HAP-1 (cell line): ENCODE data around the gene SEPTIN12.

Source experiments
- DNase-seq, 2 experiments: peaks; one replicate each; pipeline ENCODE4 v3.0.0-alpha.2; 2016 to 2020; ENCODE audit warnings: low spot score in 2 of 2
- H3K27me3 ChIP-seq: fragments of 250-450 bp; sonication (Bioruptor Pico); 2 replicates; pipeline ENCODE4 v1.5.1; 2020; ENCODE audit warnings: low read depth, mild to moderate bottlenecking, moderate library complexity
- H3K36me3 ChIP-seq: fragments of 250-450 bp; sonication (Bioruptor Pico); replicated peaks from 2 replicates; pipeline ENCODE4 v1.5.1; 2020; ENCODE audit warnings: mild to moderate bottlenecking
- H3K4me1 ChIP-seq: fragments of 250-450 bp; sonication (Bioruptor Pico); 2 replicates; pipeline ENCODE4 v1.5.1; 2020; ENCODE audit warnings: mild to moderate bottlenecking
- H3K4me3 ChIP-seq: fragments of 250-450 bp; sonication (Bioruptor Pico); 2 replicates; pipeline ENCODE4 v1.5.1; 2020; ENCODE audit warnings: mild to moderate bottlenecking, moderate library complexity
- H3K9me3 ChIP-seq: fragments of 250-450 bp; sonication (Bioruptor Pico); 2 replicates; pipeline ENCODE4 v1.5.1; 2020; ENCODE audit warnings: mild to moderate bottlenecking, moderate library complexity
- in situ Hi-C: fragments of 300-500 bp; cut with MboI; formaldehyde crosslinking; loops from 3 replicates; pipeline ENCODE4 v1.14.3; 2020; ENCODE audit warnings: low sequenced_read_pairs, inconsistent platforms, mixed read lengths

The SEPTIN12 gene

GRCh38 chr16:4813251-4814003 lies 25.3 kb upstream of the SEPTIN12 start:
- H3K4me1 ChIP-seq = no peaks in the 10 kb centered on the region
- H3K27me3 ChIP-seq = no peaks in the 10 kb centered on the region
- in situ Hi-C loops = no loop called here
- H3K36me3 ChIP-seq = peaks cover 75% of the 10 kb centered on the region
- no peaks in the 10 kb centered on the region for H3K9me3 ChIP-seq
- H3K4me3 ChIP-seq = no peak overlapping the region
- DNase-seq = no peak

DNA sequence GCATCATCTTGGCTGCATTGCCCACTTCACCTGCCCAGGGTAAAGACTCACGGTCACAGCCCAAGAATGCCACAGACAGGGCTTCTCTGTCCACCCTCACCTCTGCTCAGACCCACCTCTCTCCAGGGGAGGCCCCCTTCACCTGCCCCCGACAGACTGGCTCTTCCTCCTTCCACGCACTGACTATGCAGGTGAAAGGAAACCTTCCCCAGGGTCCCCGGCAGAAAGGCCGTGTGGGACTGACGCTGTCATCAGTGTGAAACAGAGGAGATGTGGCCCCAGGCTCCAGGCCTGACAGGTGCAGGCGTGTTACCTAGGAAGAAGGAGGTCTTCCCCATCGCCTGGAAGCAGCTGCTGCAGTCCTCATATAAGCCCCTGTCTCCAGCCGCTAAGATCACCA lies 23.6 kb upstream of the SEPTIN12 start:
- Histone ChIP-seq H3K27me3 (no peaks in the 10 kb centered on the region), H3K4me3 (no peak overlapping the region), H3K36me3 (peaks cover 73% of the 10 kb centered on the region), H3K4me1 (no peaks in the 10 kb centered on the region), H3K9me3 (no peaks in the 10 kb centered on the region)
- DNase-seq = no peak
- in situ Hi-C loops = no loop called here

- H3K4me3 ChIP-seq = no peak overlapping the region
- in situ Hi-C loops = no loop called here
- no peaks in the 10 kb centered on the region for H3K9me3 ChIP-seq
- H3K36me3 ChIP-seq = peaks cover 71% of the 10 kb centered on the region
- no peaks in the 10 kb centered on the region for H3K4me1 ChIP-seq
- no peak for DNase-seq
- no peaks in the 10 kb centered on the region for H3K27me3 ChIP-seq
These were observed 23.1 kb upstream of the SEPTIN12 start for GRCh38 chr16:4811242-4811641.

- H3K36me3 ChIP-seq = peaks cover 47% of the 10 kb centered on the region
- in situ Hi-C loops = no loop called here
- DNase-seq = no peak
- no peak overlapping the region for H3K4me3 ChIP-seq
- H3K27me3 ChIP-seq = no peaks in the 10 kb centered on the region
- H3K4me1 ChIP-seq = peaks cover 12% of the 10 kb centered on the region
- H3K9me3 ChIP-seq = no peaks in the 10 kb centered on the region
These were observed 18.1 kb upstream of the SEPTIN12 start for GRCh38 chr16:4806280-4806679.

DNA sequence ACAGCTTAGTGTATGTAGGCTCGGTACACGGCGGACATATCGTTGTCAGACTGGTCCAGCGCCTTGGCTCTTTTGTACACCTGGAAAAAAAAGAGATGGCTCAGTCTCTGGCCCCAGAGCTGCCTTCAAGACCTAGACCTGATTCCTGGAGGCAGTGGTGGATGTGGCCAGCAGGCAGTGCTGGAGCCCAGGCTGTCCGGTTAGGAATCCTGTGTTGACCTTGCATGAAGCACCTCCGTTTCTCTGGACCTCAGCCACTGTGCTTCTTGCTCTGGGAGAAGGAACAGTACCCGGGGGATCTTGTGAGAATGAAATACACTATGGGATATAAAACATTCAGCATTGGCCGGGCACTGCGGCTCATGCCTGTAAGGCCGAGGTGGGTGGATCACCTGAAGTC lies 17.1 kb upstream of the SEPTIN12 start:
- peaks cover 40% of the 10 kb centered on the region for H3K36me3 ChIP-seq

GRCh38 chr16:4803898-4804762 lies 16.0 kb upstream of the SEPTIN12 start:
- H3K36me3 ChIP-seq = peaks cover 39% of the 10 kb centered on the region

More for the DNA sequence above, 17.1 kb upstream of the SEPTIN12 start:
- in situ Hi-C loops = no loop called here
- Histone ChIP-seq H3K4me3 (no peak overlapping the region), H3K27me3 (no peaks in the 10 kb centered on the region), H3K4me1 (peaks cover 12% of the 10 kb centered on the region), H3K9me3 (no peaks in the 10 kb centered on the region)
- DNase-seq = no peak

DNA sequence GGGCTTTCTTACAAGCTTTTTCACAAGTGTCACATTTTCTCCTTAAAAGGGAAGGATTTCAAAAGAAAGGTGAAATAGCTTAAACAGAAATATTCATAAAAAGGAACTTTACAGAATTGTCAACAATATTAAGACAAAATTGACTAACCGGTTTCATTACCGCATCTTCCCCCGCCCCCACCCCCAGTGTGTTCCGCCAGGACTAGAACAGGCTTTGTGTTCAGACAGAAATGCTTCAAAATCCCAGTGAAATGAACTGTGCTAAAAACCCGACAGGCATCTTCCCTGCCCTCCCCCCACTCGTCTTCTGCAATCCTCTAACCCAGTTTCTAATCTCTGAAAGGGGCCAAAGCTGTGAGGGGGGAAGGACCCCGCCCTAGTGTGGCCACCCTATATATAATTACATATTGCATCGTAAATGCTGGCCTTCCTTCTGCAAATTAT lies 15.3 kb upstream of the SEPTIN12 start:
- in situ Hi-C loops = no loop called here
- Histone ChIP-seq H3K9me3 (no peaks in the 10 kb centered on the region), H3K4me1 (peaks cover 12% of the 10 kb centered on the region), H3K27me3 (no peaks in the 10 kb centered on the region), H3K4me3 (peak overlapping the region; percentile 59), H3K36me3 (peaks cover 34% of the 10 kb centered on the region)
- no peak for DNase-seq

More at GRCh38 chr16:4803898-4804762, 16.0 kb upstream of the SEPTIN12 start:
- in situ Hi-C loops = no loop called here
- no peak for DNase-seq
- Histone ChIP-seq H3K4me1 (peaks cover 12% of the 10 kb centered on the region), H3K27me3 (no peaks in the 10 kb centered on the region), H3K9me3 (no peaks in the 10 kb centered on the region), H3K4me3 (no peak overlapping the region)

GRCh38 chr16:4802659-4803287 lies 14.6 kb upstream of the SEPTIN12 start:
- H3K4me1 ChIP-seq = peaks cover 12% of the 10 kb centered on the region
- no peaks in the 10 kb centered on the region for H3K9me3 ChIP-seq
- H3K27me3 ChIP-seq = no peaks in the 10 kb centered on the region
- peaks cover 29% of the 10 kb centered on the region for H3K36me3 ChIP-seq
- peak; percentile 94 to 95 for DNase-seq
- peak overlapping the region; percentile 59 for H3K4me3 ChIP-seq
- in situ Hi-C loops = no loop called here

GRCh38 chr16:4801962-4802658 lies 14.0 kb upstream of the SEPTIN12 start, which contains the start of gene ROGDI:
Gene ROGDI, minus strand, starts transcription at chr16:4802633. Its CDS starts 62 bp downstream, at chr16:4802571.
- Histone ChIP-seq H3K36me3 (peaks cover 22% of the 10 kb centered on the region), H3K4me3 (peak within 1 kb of the TSS; percentile 59), H3K27me3 (no peaks in the 10 kb centered on the region), H3K9me3 (no peaks in the 10 kb centered on the region), H3K4me1 (peaks cover 12% of the 10 kb centered on the region)
- DNase-seq = peak; percentile 77 to 91
- in situ Hi-C loops = no loop called here

DNA sequence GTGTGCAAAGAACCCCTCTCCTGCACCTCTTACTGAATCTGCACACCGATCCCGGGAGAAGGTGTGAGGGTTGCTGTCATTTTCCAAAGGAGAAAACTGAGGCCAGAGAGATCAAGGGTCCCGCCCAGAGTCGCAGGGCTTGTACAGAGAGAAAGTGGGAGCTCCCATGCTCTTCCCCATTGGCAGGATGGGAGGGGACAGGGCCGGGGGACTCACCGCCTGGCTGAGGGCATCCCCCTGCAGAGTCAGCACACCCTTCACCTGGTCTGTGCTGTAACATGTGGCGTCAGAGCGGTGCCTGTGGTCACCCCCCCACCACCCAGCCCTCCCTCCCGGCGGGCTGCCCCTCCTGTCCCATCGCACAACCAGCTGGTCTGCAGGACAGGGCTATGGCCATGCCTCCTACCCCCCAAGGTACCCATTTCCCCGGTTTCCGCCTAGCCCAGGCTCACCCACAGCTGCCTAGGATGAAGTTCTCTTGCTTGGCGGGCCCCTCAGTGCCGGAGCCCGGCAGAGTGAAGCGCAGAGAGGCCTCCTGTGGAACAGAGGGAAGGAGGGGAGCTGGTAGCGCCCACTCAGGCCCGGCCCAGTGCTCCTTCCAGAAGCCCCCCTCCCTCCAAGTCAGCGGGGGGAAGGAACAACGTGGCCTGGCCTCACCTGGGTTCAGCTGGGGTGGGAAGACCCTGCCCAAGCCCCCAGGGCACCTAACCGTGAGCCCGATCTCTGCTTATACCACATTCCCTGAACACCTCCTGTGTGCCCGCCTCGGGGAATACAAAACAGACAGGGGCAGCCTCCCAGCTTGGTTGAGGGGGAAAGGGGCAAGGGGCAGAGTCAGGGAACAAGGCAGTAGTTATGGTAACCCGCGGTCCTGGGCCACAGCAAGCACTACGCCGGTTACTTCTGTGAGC lies 13.2 kb upstream of the SEPTIN12 start:
- peaks cover 21% of the 10 kb centered on the region for H3K36me3 ChIP-seq
- H3K4me1 ChIP-seq = peaks cover 12% of the 10 kb centered on the region
- H3K27me3 ChIP-seq = no peaks in the 10 kb centered on the region
- peak overlapping the region; percentile 59 for H3K4me3 ChIP-seq
- DNase-seq = no peak
- no peaks in the 10 kb centered on the region for H3K9me3 ChIP-seq
- in situ Hi-C loops = no loop called here

DNA sequence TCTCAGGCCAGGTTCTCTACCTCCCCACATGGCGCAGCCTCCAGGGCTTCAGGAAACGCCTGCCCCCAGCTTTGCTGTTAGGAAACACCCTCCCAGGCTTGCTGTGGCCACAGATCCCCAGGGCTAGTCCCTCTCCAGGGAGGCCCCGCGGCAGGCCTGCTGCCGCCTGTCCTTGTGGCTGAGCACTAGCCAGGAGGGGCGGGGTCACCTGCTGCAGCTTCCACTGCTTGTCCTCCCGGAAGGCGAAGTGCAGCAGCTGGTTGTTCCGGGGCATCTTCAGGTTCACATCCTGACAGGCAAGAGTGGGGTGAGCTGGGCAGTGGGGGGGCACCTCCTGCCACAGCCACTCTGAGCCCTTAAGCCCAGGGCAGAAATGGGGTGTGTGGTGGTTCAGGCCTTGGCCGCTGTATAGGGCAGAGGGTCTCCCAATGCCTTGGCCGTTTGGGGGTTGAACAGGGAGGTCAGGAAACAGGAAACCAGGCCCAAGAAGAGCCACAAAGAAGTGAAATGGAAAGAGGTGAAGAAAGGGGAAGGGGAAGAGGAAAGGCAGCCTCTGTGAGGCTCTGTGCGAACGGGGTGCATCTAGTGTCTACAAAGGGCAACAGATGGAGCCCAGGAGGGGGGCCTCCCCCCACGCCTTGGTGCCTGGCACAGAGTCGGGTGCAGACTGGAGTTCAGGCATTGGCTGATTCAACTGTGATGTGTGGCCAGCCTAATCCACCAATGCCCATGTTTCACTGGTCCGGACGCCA lies 12.3 kb upstream of the SEPTIN12 start:
- Histone ChIP-seq H3K27me3 (no peaks in the 10 kb centered on the region), H3K9me3 (no peaks in the 10 kb centered on the region), H3K4me1 (peaks cover 12% of the 10 kb centered on the region), H3K36me3 (peaks cover 18% of the 10 kb centered on the region), H3K4me3 (no peak overlapping the region)
- DNase-seq = peak in 1 of 2 experiments; percentile 28
- in situ Hi-C loops = no loop called here
